Glomerular endothelial cell (primary cell): ENCODE results near the gene AOAH. TPM values are rescaled to one million over a fixed set of nuclear protein-coding genes. Genes with fewer than 3 reads are reported as not detected.
"Not testable (repeated sequence)": the region's sequence is repeated elsewhere in the genome, so short reads cannot be mapped to it uniquely, and the experiment has no call there.

ENCODE experiments used
- DNase-seq: peaks from one replicate; pipeline ENCODE4 v3.0.0-alpha.2; 2011; ENCODE audit warnings: low read depth, low spot score; ENCODE audit errors: extremely low read depth
- total RNA-seq: library from RNA; depleted of rRNA; stranded (reverse); fragments of >200 nt; gene quantifications from 2 replicates; pipeline ENCODE4 v1.2.3, GENCODE V29; 2015

AOAH gene
- total RNA-seq, 1 donor from 2014 or later = 0.64 TPM

GRCh38 chr7:36483853-36484252 lies 240.4 kb downstream of the AOAH start:
- DNase-seq = not testable (repeated sequence)

- no peak for DNase-seq
Observed at GRCh38 chr7:36478745-36479144, 245.5 kb downstream of the AOAH start.

GRCh38 chr7:36475381-36475780 lies 248.9 kb downstream of the AOAH start:
- no peak for DNase-seq

GRCh38 chr7:36475011-36475342 lies 249.3 kb downstream of the AOAH start:
- DNase-seq = no peak

- peak; percentile 56 for DNase-seq
Observed at GRCh38 chr7:36474283-36475010, 249.8 kb downstream of the AOAH start.

GRCh38 chr7:36473454-36474282 lies 250.6 kb downstream of the AOAH start:
- DNase-seq = no peak

- no peak for DNase-seq
Observed at GRCh38 chr7:36472141-36472729, 252.1 kb downstream of the AOAH start.

- no peak for DNase-seq
Observed at GRCh38 chr7:36469236-36469635, 255.1 kb downstream of the AOAH start.

GRCh38 chr7:36468370-36469101 lies 255.8 kb downstream of the AOAH start:
- no peak for DNase-seq

- DNase-seq = not testable (repeated sequence)
Observed at GRCh38 chr7:36466001-36466400, 258.3 kb downstream of the AOAH start.

- no peak for DNase-seq
Observed at GRCh38 chr7:36464271-36464670, 260.0 kb downstream of the AOAH start.
